CD1c-positive myeloid dendritic cell (primary cell): ENCODE data around the gene NUP93.

Source experiments
- DNase-seq: peaks from one replicate; pipeline ENCODE4 v3.0.0-alpha.2; 2016; ENCODE audit errors: extremely low spot score

Gene NUP93

GRCh38 chr16:56892705-56893104 lies 162.8 kb downstream of the NUP93 start:
- DNase-seq, result no peak

DNA sequence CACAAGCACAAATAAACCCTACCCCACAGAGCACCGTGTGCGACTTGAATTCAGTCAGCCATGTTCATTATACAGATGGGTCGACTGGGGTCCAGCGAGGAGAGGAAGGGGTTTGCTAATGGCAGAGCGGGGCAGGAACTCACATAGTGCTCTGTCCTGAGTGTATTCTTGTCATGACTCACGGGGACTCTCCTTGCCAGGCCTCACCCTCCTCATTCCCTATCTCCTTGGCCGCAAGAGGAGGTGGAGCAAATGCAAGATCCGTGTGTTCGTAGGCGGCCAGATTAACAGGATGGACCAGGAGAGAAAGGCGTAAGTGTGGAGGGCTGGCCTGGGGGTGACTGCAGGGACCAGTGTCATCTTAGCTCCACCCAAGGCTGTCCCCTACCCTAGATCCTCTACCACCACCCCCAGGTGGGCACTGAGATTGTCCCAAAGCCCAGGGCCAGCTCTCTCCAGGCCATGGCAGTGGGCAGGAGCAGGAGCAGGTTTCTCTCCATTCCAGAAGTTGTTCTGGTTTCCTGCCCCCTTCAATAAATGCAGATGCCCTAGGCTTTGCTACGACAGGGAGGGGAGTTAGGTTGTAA lies 164.5 kb downstream of the NUP93 start:
- DNase-seq, result no peak

- no peak for DNase-seq
Observed at GRCh38 chr16:56895813-56896212, 165.9 kb downstream of the NUP93 start.

DNA sequence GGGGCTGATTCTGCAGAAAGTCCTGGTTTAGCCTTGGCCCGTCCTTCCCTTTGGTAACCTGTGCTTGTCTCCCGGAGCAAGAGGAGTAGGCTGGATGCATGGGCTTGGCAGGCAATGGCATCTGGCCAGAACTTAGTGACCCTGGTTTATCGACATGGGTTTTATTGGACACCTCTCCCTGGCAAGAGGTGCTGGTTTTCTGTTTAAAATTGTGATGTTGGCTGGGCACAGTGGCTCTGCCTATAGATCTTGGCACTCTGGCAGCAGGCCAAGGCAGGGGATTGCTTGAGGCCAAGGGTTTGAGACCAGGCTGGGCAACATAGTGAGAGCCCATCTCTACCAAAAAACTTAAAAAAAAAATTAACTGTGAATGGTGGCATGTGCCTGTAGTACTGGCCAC lies 166.3 kb downstream of the NUP93 start:
- no peak for DNase-seq

GRCh38 chr16:56897026-56897799 lies 167.3 kb downstream of the NUP93 start:
- no peak for DNase-seq

DNA sequence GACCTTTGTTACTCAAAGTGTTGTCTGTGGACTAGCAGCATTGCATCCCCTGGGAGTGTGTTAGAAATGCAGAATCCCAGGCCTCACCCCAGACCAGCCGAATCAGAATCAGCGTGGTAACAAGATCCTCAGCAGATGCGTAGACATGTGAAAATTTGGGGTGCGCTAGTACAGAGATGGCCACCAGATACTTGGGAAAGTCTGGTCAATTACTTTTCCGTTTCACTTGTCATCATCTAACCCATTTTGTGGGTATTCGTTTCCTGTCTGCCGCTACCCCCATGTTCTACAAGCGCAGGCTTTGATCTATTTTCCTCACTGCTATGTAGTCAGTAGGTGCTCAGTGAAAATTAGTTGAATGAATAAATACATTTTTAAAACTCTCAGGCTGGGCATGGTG lies 168.9 kb downstream of the NUP93 start:
- no peak for DNase-seq
